Measurements from ENCODE around the gene TUBB6. TPM values are rescaled to one million over a fixed set of nuclear protein-coding genes. Genes with fewer than 3 reads are reported as not detected.

Gene TUBB6
- total and polyA plus RNA-seq, 2 donors (not counting 3 experiments of a cell fraction or from before 2014, with no cell fraction given): 440 to 747 TPM

- CTCF ChIA-PET: no interaction called here
- Histone ChIP-seq H3K4me3 (replicated peaks in 1 of 3; ENCODE audit: insufficient read depth in 1 of 3, low read depth in 1 of 3, low read length in 3 of 3) (no peak overlapping the region), H2AFZ (ENCODE audit: low read depth, low read length) (no peak overlapping the region), H3K4me2 (ENCODE audit: insufficient read depth, low read length) (no peak overlapping the region), H3K9me3 (replicated peaks; ENCODE audit: control insufficient read depth, insufficient read depth, low read length) (no peaks in the 10 kb centered on the region), H3K9me1 (replicated peaks; ENCODE audit: control insufficient read depth, extremely low read depth, insufficient read depth, low read length) (no peaks in the 10 kb centered on the region), H3K9ac (replicated peaks; ENCODE audit: extremely low read depth, insufficient read depth, low read length) (no peak overlapping the region), H3K4me1 (ENCODE audit: control insufficient read depth, extremely low read depth, insufficient read depth, low read length) (no peaks in the 10 kb centered on the region), H4K20me1 (replicated peaks; ENCODE audit: control insufficient read depth, extremely low read depth, insufficient read depth, low read length) (no peaks in the 10 kb centered on the region), H3K27me3 (ENCODE audit: control insufficient read depth in 2 of 2, insufficient read depth in 2 of 2, low read length in 2 of 2) (no peaks in the 10 kb centered on the region), H3K27ac (ENCODE audit: insufficient read depth, low read depth, low read length) (no peak overlapping the region), H3K79me2 (ENCODE audit: control insufficient read depth, insufficient read depth, low read length) (no peaks in the 10 kb centered on the region), H3K36me3 (ENCODE audit: control insufficient read depth in 2 of 2, extremely low read depth in 1 of 2, insufficient read depth in 2 of 2, low read length in 2 of 2) (peaks cover 4 to 19% of the 10 kb centered on the region in 2 experiments)
- DNase-seq (ENCODE audit: low read depth, low spot score): no peak
- no TSS peak for BruUV-seq (replicated peaks)
- FAIRE-seq: no peak
- dilution Hi-C loops (cut with MboI; ENCODE audit: extremely low pct_ligation_motif_present, low sequenced_read_pairs) (no loop called here), intact Hi-C loops (cut with micrococcal nuclease) (no loop called here)
- POLR2A ChIA-PET: no interaction called here
- TF ChIP-seq POLR2AphosphoS5 (IDR thresholded peaks at IDR 0.05; ENCODE audit: insufficient read depth, low read depth, low read length): no peak
- TF ChIP-seq CTCF (IDR thresholded peaks at IDR 0.05; ENCODE audit: extremely low read depth in 1 of 2, insufficient read depth in 1 of 2, low read depth in 1 of 2, low read length in 2 of 2): no peak
- no peak for TF ChIP-seq GATA2 (IDR thresholded peaks at IDR 0.05; ENCODE audit: insufficient read depth, insufficient read length, low read depth, low read length)
- TF ChIP-seq MAX (IDR thresholded peaks at IDR 0.05; ENCODE audit: insufficient read depth, insufficient read length): no peak
- TF ChIP-seq FOS (IDR thresholded peaks at IDR 0.05; ENCODE audit: borderline replicate concordance, insufficient read depth, low read length): no peak
- TF ChIP-seq POLR2A (IDR thresholded peaks at IDR 0.05; ENCODE audit: low read depth, low read length): no peak
- no peak for TF ChIP-seq MYC (IDR thresholded peaks at IDR 0.05; ENCODE audit: low read depth, low read length)
- no peak for TF ChIP-seq EZH2 (IDR thresholded peaks at IDR 0.05; ENCODE audit: borderline replicate concordance, low read depth, low read length, severe bottlenecking)
- no peak for TF ChIP-seq JUN (IDR thresholded peaks at IDR 0.05; ENCODE audit: borderline replicate concordance, insufficient read depth, insufficient read length, low read depth)
Measured at GRCh38 chr18:12342661-12343060, 34.6 kb downstream of the TUBB6 start.

Measured in endothelial cell of umbilical vein (primary cell).